Measurements from ENCODE around the gene CDC6.
A peak's percentile ranks its signal among the peaks of the same experiment; 100 is the strongest.

CDC6 gene

DNA sequence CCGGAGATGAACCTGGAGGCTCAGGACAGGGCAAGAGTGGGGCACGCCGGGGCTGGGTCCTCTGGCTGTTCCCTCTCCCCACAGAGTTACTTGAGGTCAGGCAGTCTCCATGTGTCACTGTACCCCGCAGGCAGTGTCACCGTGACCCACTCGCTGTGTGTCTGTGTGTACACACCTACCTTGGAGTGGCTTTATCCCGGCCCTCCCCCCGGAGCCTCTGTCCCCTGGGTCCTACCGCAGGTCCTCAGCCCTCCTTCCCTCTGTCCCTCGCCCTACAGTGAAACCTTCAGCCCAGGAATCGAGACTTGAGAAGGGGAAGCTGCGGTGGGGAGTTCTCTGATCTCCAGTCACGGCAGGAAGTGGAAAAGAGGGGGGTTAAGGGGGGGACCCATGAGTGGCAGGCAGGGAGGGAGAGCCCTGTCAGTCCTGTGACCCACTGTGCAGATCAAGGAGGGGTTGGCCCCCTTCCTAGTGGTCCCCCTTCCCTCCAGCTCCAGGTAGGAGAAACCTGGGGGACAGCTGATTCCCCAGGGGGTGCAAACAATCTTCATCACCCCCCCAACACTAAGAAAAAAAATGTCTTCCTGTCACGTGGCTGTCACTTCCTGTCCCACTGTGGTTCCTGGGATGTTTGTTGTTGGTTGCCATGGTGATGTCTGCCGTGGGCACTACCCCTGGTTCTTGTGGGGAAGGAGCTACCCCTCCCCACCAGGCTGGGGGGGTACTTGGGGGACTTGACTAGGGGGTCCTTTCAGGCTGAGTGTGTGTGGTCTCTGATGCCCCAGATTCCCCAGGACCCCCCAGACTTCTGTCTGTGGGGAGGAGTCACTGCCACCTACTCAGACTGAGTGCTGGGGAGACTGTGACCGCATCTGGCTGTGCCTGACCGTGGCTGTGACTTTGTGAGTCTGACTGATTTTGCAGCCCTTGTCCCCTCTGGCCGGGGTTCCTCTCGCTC lies 35.0 kb downstream of the CDC6 start:
- Histone ChIP-seq H3K4ac (ENCODE audit: low read depth in 1 of 2, low read length in 2 of 2) (peak overlapping the region; percentile 81 to 88), H3K4me1 (ENCODE audit: control insufficient read depth, insufficient read depth, low read depth, low read length) (peaks cover 72% of the 10 kb centered on the region), H3K4me3 (ENCODE audit: insufficient read depth in 1 of 2, low read depth in 1 of 2, low read length in 2 of 2) (peak overlapping the region in 1 of 2 experiments; percentile 88), H2BK15ac (ENCODE audit: low read depth, poor library complexity, severe bottlenecking) (peak overlapping the region; percentile 94), H3K36me3 (ENCODE audit: control insufficient read depth in 1 of 2, insufficient read depth in 2 of 2, low read depth in 1 of 2, low read length in 2 of 2) (peaks cover 0 to 5% of the 10 kb centered on the region in 2 experiments), H3K9me3 (ENCODE audit: control insufficient read depth, low read length) (no peaks in the 10 kb centered on the region), H2AK5ac (ENCODE audit: low read length, severe bottlenecking) (peak overlapping the region; percentile 93), H3K27me3 (ENCODE audit: control insufficient read depth in 1 of 2, insufficient read depth in 1 of 2, low read length in 2 of 2) (no peaks in the 10 kb centered on the region), H3K27ac (ENCODE audit: low read length, poor library complexity, severe bottlenecking) (peak overlapping the region; percentile 12), H2AFZ (ENCODE audit: low read depth, low read length) (no peak overlapping the region), H3K9ac (ENCODE audit: low read length) (peak overlapping the region; percentile 98), H3K23ac (ENCODE audit: low read length in 2 of 2) (peak overlapping the region in 1 of 2 experiments; percentile 35), H2BK12ac (ENCODE audit: low read length in 2 of 2) (peak overlapping the region; percentile 28 to 91), H3K4me2 (ENCODE audit: low read length, poor library complexity, severe bottlenecking) (peak overlapping the region; percentile 59), H2BK5ac (ENCODE audit: low read depth, low read length, poor library complexity, severe bottlenecking) (peak overlapping the region; percentile 11), H3K18ac (ENCODE audit: low read depth in 1 of 2, low read length in 2 of 2) (peak overlapping the region; percentile 6 to 67), H2BK120ac (ENCODE audit: low read depth, low read length) (peak overlapping the region; percentile 85), H4K91ac (ENCODE audit: low read length) (peak overlapping the region; percentile 16), H4K8ac (ENCODE audit: low read length) (peak overlapping the region; percentile 22), H3K79me1 (replicated peaks; ENCODE audit: low read length, poor library complexity, severe bottlenecking) (peaks cover 26% of the 10 kb centered on the region), H3K14ac (ENCODE audit: low read length in 2 of 2) (peak overlapping the region in 1 of 2 experiments; percentile 76)
- 39% methylated on average over 16 of the region's 19 CpGs for WGBS
- peak; percentile 97 for DNase-seq

DNA sequence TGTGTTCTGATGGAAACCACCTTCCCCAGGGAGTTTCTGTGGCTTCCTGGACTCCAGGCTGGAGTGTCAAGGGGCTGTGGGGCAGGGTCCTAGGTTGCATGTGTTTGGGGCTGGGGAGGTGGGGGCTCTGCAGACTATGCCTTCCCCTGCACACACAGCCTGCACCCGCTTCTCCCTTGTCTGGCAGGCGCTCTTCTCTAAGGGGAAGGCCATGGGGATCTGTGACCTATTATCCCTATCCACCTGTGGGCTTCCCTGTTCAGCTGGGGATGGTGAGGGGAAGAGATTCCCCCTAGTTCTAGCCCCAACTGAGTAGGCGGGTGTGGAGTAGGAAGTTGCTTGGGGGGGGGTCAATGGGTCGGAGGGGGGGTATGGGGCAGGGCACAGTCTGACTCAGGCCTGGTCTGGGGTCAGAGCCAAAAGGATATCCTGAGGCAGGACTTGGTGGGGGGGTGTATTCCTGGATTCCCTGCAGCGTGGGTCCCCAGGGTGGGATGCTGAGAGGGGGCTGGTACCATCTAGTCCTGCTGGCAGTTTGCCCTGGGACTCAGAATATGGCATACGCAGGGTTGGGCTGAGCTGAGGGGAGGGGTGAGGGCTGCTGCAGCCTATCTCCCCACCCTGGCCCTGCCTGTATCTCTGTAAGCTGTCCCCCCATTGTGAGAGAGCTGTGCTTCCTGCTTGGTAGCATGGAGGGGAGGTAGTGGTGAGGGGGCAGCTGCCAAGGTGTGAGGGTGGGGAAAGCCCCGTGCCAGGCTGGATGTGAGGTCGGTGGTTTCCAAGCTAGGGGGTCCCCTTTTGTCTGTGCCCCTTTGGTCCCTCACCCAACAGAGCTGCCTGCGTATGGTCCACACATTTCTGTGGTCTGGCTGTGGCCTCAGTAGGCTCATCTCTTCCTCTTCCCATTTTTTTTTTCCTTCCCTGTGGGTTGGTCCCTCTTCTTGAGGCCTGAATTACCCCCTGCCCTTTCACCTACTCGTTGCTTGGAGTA lies 36.0 kb downstream of the CDC6 start:
- peak overlapping the region; percentile 98 for H3K9ac ChIP-seq (ENCODE audit: low read length)
- H3K18ac ChIP-seq (ENCODE audit: low read depth in 1 of 2, low read length in 2 of 2): peak overlapping the region; percentile 57 to 61
- peak overlapping the region in 1 of 2 experiments; percentile 92 for H3K23ac ChIP-seq (ENCODE audit: low read length in 2 of 2)
- H3K4ac ChIP-seq (ENCODE audit: low read depth in 1 of 2, low read length in 2 of 2): peak overlapping the region; percentile 30 to 63
- H3K4me2 ChIP-seq (ENCODE audit: low read length, poor library complexity, severe bottlenecking): no peak overlapping the region
- no peak for DNase-seq
- peak overlapping the region; percentile 22 for H4K8ac ChIP-seq (ENCODE audit: low read length)
- peak overlapping the region in 1 of 2 experiments; percentile 88 for H3K4me3 ChIP-seq (ENCODE audit: insufficient read depth in 1 of 2, low read depth in 1 of 2, low read length in 2 of 2)
- H2AK5ac ChIP-seq (ENCODE audit: low read length, severe bottlenecking): peak overlapping the region; percentile 21
- peak overlapping the region; percentile 43 to 84 for H2BK12ac ChIP-seq (ENCODE audit: low read length in 2 of 2)
- peak overlapping the region; percentile 65 for H4K91ac ChIP-seq (ENCODE audit: low read length)
- peaks cover 0 to 6% of the 10 kb centered on the region in 2 experiments for H3K36me3 ChIP-seq (ENCODE audit: control insufficient read depth in 1 of 2, insufficient read depth in 2 of 2, low read depth in 1 of 2, low read length in 2 of 2)
- 57% methylated on average over 8 of the region's 10 CpGs for WGBS
- peak overlapping the region; percentile 55 for H2BK120ac ChIP-seq (ENCODE audit: low read depth, low read length)
- H3K79me1 ChIP-seq (replicated peaks; ENCODE audit: low read length, poor library complexity, severe bottlenecking): peaks cover 27% of the 10 kb centered on the region
- no peak overlapping the region for H2AFZ ChIP-seq (ENCODE audit: low read depth, low read length)
- H3K9me3 ChIP-seq (ENCODE audit: control insufficient read depth, low read length): no peaks in the 10 kb centered on the region
- H2BK15ac ChIP-seq (ENCODE audit: low read depth, poor library complexity, severe bottlenecking): peak overlapping the region; percentile 44
- no peak overlapping the region for H2BK5ac ChIP-seq (ENCODE audit: low read depth, low read length, poor library complexity, severe bottlenecking)
- H3K27ac ChIP-seq (ENCODE audit: low read length, poor library complexity, severe bottlenecking): no peak overlapping the region
- H3K4me1 ChIP-seq (ENCODE audit: control insufficient read depth, insufficient read depth, low read depth, low read length): peaks cover 74% of the 10 kb centered on the region
- H3K27me3 ChIP-seq (ENCODE audit: control insufficient read depth in 1 of 2, insufficient read depth in 1 of 2, low read length in 2 of 2): no peaks in the 10 kb centered on the region
- H3K14ac ChIP-seq (ENCODE audit: low read length in 2 of 2): peak overlapping the region in 1 of 2 experiments; percentile 79

DNA sequence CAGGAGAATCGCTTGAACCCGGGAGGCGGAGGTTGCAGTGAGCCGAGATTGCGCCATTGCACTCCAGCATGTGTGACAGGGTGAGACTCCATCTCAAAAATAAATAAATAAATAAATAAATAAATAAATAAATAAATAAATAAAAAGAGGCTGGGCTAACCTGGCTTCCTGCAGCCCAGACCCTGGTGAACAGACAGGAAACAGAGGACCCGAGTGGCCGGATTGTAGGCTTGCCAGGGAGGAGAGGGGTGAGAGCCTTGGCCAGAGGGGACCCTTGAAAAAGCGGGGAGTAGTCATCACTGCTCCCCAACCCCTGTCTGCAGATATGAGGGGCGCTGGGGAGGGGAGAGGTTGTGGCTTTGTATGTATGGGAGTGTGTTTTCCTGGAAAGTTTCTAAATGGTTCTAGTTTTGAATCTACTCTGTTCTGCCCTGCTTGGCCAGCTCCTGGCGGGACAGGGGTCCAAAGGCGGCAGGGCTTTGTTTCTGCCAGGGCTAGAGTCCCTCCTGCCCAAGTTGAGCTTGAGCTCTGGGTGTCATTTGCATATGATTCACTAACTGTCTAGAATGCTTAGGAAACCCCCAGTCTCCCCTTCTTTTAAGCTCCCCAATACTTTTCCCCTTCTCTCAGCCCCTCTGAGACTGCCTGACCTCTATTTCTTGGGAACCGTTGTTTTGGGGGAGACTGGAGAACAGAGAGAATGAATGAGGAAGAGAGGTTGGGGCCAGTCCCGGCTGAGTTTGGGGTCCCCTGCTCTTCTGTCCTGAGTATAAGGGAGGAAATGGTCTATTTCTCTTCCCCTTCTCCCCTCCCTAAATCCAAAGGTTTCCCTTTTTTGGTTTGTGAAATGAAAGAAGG lies 37.7 kb downstream of the CDC6 start:
- H2AFZ ChIP-seq (ENCODE audit: low read depth, low read length): no peak overlapping the region
- H3K4ac ChIP-seq (ENCODE audit: low read depth in 1 of 2, low read length in 2 of 2): no peak overlapping the region
- no peak for DNase-seq
- H3K79me1 ChIP-seq (replicated peaks; ENCODE audit: low read length, poor library complexity, severe bottlenecking): peaks cover 24% of the 10 kb centered on the region
- H3K23ac ChIP-seq (ENCODE audit: low read length in 2 of 2): no peak overlapping the region
- H2BK120ac ChIP-seq (ENCODE audit: low read depth, low read length): no peak overlapping the region
- H3K4me2 ChIP-seq (ENCODE audit: low read length, poor library complexity, severe bottlenecking): no peak overlapping the region
- peak overlapping the region; percentile 40 for H4K8ac ChIP-seq (ENCODE audit: low read length)
- WGBS: 84% methylated on average over 6 of the region's 13 CpGs
- no peak overlapping the region for H3K14ac ChIP-seq (ENCODE audit: low read length in 2 of 2)
- peak overlapping the region; percentile 53 for H3K9ac ChIP-seq (ENCODE audit: low read length)
- no peak overlapping the region for H3K27ac ChIP-seq (ENCODE audit: low read length, poor library complexity, severe bottlenecking)
- no peaks in the 10 kb centered on the region for H3K27me3 ChIP-seq (ENCODE audit: control insufficient read depth in 1 of 2, insufficient read depth in 1 of 2, low read length in 2 of 2)
- H3K4me3 ChIP-seq (ENCODE audit: insufficient read depth in 1 of 2, low read depth in 1 of 2, low read length in 2 of 2): peak overlapping the region in 1 of 2 experiments; percentile 65
- H3K4me1 ChIP-seq (ENCODE audit: control insufficient read depth, insufficient read depth, low read depth, low read length): peaks cover 67% of the 10 kb centered on the region
- H2BK5ac ChIP-seq (ENCODE audit: low read depth, low read length, poor library complexity, severe bottlenecking): no peak overlapping the region
- H3K36me3 ChIP-seq (ENCODE audit: control insufficient read depth in 1 of 2, insufficient read depth in 2 of 2, low read depth in 1 of 2, low read length in 2 of 2): peaks cover 0 to 6% of the 10 kb centered on the region in 2 experiments
- H2BK15ac ChIP-seq (ENCODE audit: low read depth, poor library complexity, severe bottlenecking): no peak overlapping the region
- no peak overlapping the region for H3K18ac ChIP-seq (ENCODE audit: low read depth in 1 of 2, low read length in 2 of 2)
- no peak overlapping the region for H4K91ac ChIP-seq (ENCODE audit: low read length)
- no peak overlapping the region for H2AK5ac ChIP-seq (ENCODE audit: low read length, severe bottlenecking)
- H2BK12ac ChIP-seq (ENCODE audit: low read length in 2 of 2): no peak overlapping the region
- H3K9me3 ChIP-seq (ENCODE audit: control insufficient read depth, low read length): no peaks in the 10 kb centered on the region

Measured in mesenchymal stem cell (in vitro differentiated cells and primary cell).